Hepatocyte (in vitro differentiated cells): Measurements from ENCODE around the gene ZNF566.

Source experiments
- EZH2 ChIP-seq: fragments of 200-600 bp; sonication (generic); IDR thresholded peaks from 2 replicates; pipeline ENCODE4 v1.6.1; 2016; ENCODE audit warnings: antibody characterized with exemption, mild to moderate bottlenecking, borderline replicate concordance
- EZH2phosphoT487 ChIP-seq: fragments of 200-600 bp; sonication (generic); IDR thresholded peaks from one replicate; pipeline ENCODE4 v1.6.1; 2018; ENCODE audit warnings: antibody characterized with exemption, mild to moderate bottlenecking, low read depth, moderate library complexity; ENCODE audit not compliant: unreplicated experiment, severe bottlenecking
- TF ChIP-seq, protein P1 (sequence below): fragments of 200-600 bp; sonication (generic); IDR thresholded peaks from 2 replicates; pipeline ENCODE4 v1.5.1; 2016; ENCODE audit warnings: antibody characterized with exemption, mild to moderate bottlenecking; ENCODE audit not compliant: poor library complexity

DNA sequence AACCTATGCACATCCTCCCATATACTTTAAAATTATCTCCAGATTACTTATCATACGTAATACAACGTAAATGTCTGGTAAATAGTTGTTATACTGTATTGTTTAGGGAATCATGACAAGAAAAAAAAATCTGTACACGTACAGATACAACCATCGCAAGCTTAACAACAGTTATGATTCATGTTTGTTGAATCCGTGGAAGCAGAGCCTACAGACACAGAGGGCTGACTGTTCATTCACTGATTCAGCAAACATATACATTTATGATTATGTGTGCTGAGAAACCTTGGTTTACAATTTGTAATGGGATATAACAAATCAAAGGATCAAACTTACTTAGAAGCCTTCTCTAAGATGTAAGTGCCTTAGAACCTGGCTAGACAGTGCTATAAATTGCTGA, 37.2 kb upstream of the ZNF566 start:
- TF ChIP-seq, protein P1, sequence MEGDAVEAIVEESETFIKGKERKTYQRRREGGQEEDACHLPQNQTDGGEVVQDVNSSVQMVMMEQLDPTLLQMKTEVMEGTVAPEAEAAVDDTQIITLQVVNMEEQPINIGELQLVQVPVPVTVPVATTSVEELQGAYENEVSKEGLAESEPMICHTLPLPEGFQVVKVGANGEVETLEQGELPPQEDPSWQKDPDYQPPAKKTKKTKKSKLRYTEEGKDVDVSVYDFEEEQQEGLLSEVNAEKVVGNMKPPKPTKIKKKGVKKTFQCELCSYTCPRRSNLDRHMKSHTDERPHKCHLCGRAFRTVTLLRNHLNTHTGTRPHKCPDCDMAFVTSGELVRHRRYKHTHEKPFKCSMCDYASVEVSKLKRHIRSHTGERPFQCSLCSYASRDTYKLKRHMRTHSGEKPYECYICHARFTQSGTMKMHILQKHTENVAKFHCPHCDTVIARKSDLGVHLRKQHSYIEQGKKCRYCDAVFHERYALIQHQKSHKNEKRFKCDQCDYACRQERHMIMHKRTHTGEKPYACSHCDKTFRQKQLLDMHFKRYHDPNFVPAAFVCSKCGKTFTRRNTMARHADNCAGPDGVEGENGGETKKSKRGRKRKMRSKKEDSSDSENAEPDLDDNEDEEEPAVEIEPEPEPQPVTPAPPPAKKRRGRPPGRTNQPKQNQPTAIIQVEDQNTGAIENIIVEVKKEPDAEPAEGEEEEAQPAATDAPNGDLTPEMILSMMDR: no peak
- TF ChIP-seq EZH2 (no peak), EZH2phosphoT487 (no peak)
